Uterus (tissue), 2 donors: ENCODE results near the gene CD8B.

Experiments used
- CTCF ChIP-seq, 4 experiments: fragments of 200-600 bp in 2 of 4; fragments of 450-650 bp in 2 of 4; sonication (generic) in 2 of 4; IDR thresholded peaks; one replicate each; pipeline ENCODE4 v1.5.1; 2016 to 2019; ENCODE audit warnings: antibody characterized with exemption in 4 of 4, mild to moderate bottlenecking in 2 of 4, moderate library complexity in 1 of 4
- POLR2A ChIP-seq, 2 donors: fragments of 450-650 bp; IDR thresholded peaks; one replicate each; pipeline ENCODE4 v1.6.1; 2016; ENCODE audit warnings: antibody characterized with exemption in 2 of 2, mild to moderate bottlenecking in 1 of 2, moderate library complexity in 1 of 2

- TF ChIP-seq CTCF (IDR thresholded peaks at IDR 0.05) = no peak
- no peak for TF ChIP-seq POLR2A (IDR thresholded peaks at IDR 0.05)
Observed at GRCh38 chr2:86818114-86818801, 43.4 kb downstream of the CD8B start.
